Thoracic aorta (tissue), 2 donors: Measurements from ENCODE around the gene EPHB2. TPM values are rescaled to one million over a fixed set of nuclear protein-coding genes. Genes with fewer than 3 reads are reported as not detected.

Experiments used
- ATAC-seq: fragments of 150-250 bp; one replicate; pipeline ENCODE4 v1.8.0; 2017; ENCODE audit warnings: low read depth; ENCODE audit not compliant: insufficient number of reproducible peaks, low FRiP score
- DNase-seq: peaks from one replicate; pipeline ENCODE4 v3.0.0-alpha.2; 2020; ENCODE audit warnings: low spot score
- H3K27ac ChIP-seq, 2 donors: fragments of 200-600 bp; sonication (generic); 1 replicate in 1 of 2; 2 replicates in 1 of 2; pipeline ENCODE4 v1.5.1; 2016; ENCODE audit warnings: mild to moderate bottlenecking in 2 of 2, moderate library complexity in 2 of 2
- H3K27me3 ChIP-seq: fragments of 200-600 bp; sonication (generic); replicated peaks from 2 replicates; pipeline ENCODE4 v1.6.0; 2016; ENCODE audit warnings: mild to moderate bottlenecking; ENCODE audit not compliant: insufficient read depth
- H3K36me3 ChIP-seq: fragments of 200-600 bp; sonication (generic); one replicate; pipeline ENCODE4 v1.5.1; 2016
- H3K4me1 ChIP-seq, 2 donors: fragments of 200-600 bp; sonication (generic); 1 replicate in 1 of 2; 2 replicates in 1 of 2; pipeline versions ENCODE4 v1.5.1 to v1.6.0; 2016; ENCODE audit warnings: low read depth in 2 of 2, mild to moderate bottlenecking in 1 of 2; ENCODE audit not compliant: control insufficient read depth in 1 of 2
- H3K4me3 ChIP-seq: fragments of 200-600 bp; sonication (generic); 2 replicates; pipeline ENCODE4 v1.5.1; 2016; ENCODE audit warnings: mild to moderate bottlenecking
- H3K9me3 ChIP-seq: fragments of 200-600 bp; sonication (generic); 2 replicates; pipeline ENCODE4 v1.5.1; 2016
- CTCF ChIP-seq: fragments of 200-600 bp; sonication (generic); IDR thresholded peaks from one replicate; pipeline ENCODE4 v1.5.1; 2019; ENCODE audit warnings: antibody characterized with exemption
- total RNA-seq, 2 donors: library from RNA; depleted of rRNA; stranded (reverse); fragments of >200 nt; gene quantifications; one replicate each; pipeline versions ENCODE4 v1.1.0 to v1.2.3, GENCODE V29; 2016

EPHB2 gene
- total RNA-seq, 2 donors from 2014 or later, result 9.3 to 10.0 TPM

GRCh38 chr1:22835636-22836319 lies 125.1 kb downstream of the EPHB2 start:
- Histone ChIP-seq H3K27me3 (no peaks in the 10 kb centered on the region), H3K4me1 (no peaks in the 10 kb centered on the region), H3K27ac (no peak overlapping the region), H3K36me3 (no peaks in the 10 kb centered on the region), H3K4me3 (no peak overlapping the region), H3K9me3 (no peaks in the 10 kb centered on the region)
- no peak for ATAC-seq
- no peak for DNase-seq
- TF ChIP-seq CTCF, result no peak

- H3K4me3 ChIP-seq, result no peak overlapping the region
- H3K36me3 ChIP-seq, result no peaks in the 10 kb centered on the region
- no peaks in the 10 kb centered on the region for H3K27me3 ChIP-seq
- peaks cover 0 to 8% of the 10 kb centered on the region in 2 donors for H3K4me1 ChIP-seq
- no peak overlapping the region for H3K27ac ChIP-seq
- DNase-seq (no peak), ATAC-seq (no peak)
- no peaks in the 10 kb centered on the region for H3K9me3 ChIP-seq
- no peak for TF ChIP-seq CTCF
Observed at GRCh38 chr1:22836850-22837249, 126.2 kb downstream of the EPHB2 start.

GRCh38 chr1:22837332-22837731 lies 126.7 kb downstream of the EPHB2 start:
- Histone ChIP-seq H3K36me3 (no peaks in the 10 kb centered on the region), H3K4me1 (peaks cover 0 to 13% of the 10 kb centered on the region in 2 donors), H3K27ac (no peak overlapping the region), H3K27me3 (no peaks in the 10 kb centered on the region), H3K9me3 (no peaks in the 10 kb centered on the region), H3K4me3 (no peak overlapping the region)
- ATAC-seq (no peak), DNase-seq (no peak)
- no peak for TF ChIP-seq CTCF

GRCh38 chr1:22838965-22839364 lies 128.3 kb downstream of the EPHB2 start:
- no peak overlapping the region for H3K27ac ChIP-seq
- ATAC-seq (no peak), DNase-seq (no peak)
- peaks cover 0 to 15% of the 10 kb centered on the region in 2 donors for H3K4me1 ChIP-seq
- no peaks in the 10 kb centered on the region for H3K36me3 ChIP-seq
- no peaks in the 10 kb centered on the region for H3K9me3 ChIP-seq
- no peak overlapping the region for H3K4me3 ChIP-seq
- H3K27me3 ChIP-seq, result no peaks in the 10 kb centered on the region
- no peak for TF ChIP-seq CTCF

GRCh38 chr1:22839806-22840205 lies 129.2 kb downstream of the EPHB2 start:
- Histone ChIP-seq H3K27me3 (no peaks in the 10 kb centered on the region), H3K4me3 (no peak overlapping the region), H3K36me3 (no peaks in the 10 kb centered on the region), H3K4me1 (peaks cover 0 to 15% of the 10 kb centered on the region in 2 donors), H3K27ac (no peak overlapping the region), H3K9me3 (no peaks in the 10 kb centered on the region)
- no peak for ATAC-seq
- no peak for DNase-seq
- no peak for TF ChIP-seq CTCF
